Epidermal melanocyte (primary cell): ENCODE data around the gene SCN8A.

Experiments
- DNase-seq: peaks from one replicate; pipeline ENCODE4 v3.0.0; 2011; ENCODE audit warnings: low spot score; ENCODE audit not compliant: insufficient read length

Gene SCN8A

DNA sequence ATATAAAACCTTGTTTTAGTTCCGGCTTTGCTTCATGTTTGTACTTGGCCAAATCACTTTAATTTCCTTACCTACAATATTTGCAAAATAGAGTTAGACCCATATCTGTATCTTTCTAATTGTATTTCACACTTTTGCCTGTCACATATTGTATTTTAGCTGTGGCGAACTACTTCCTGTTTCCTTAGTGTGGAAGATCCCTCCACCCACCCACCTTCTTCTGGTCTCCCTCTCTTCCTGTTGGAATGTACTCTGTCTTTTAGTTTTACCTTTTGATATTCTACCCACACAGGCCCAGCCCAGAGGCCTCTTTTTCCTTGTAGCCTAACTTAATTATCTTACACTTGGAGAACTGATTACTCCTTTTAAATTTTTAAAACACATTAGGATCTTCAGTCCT lies 78.2 kb downstream of the SCN8A start:
- DNase-seq, result no peak

- no peak for DNase-seq
These were observed 79.0 kb downstream of the SCN8A start for GRCh38 chr12:51669996-51670395.

GRCh38 chr12:51672334-51672733 lies 81.3 kb downstream of the SCN8A start:
- DNase-seq, result no peak

- DNase-seq, result no peak
These were observed 84.2 kb downstream of the SCN8A start for GRCh38 chr12:51675071-51675803.

- DNase-seq, result no peak
These were observed 85.8 kb downstream of the SCN8A start for GRCh38 chr12:51676875-51677274.

GRCh38 chr12:51677284-51677968 lies 86.4 kb downstream of the SCN8A start:
- peak; percentile 29 for DNase-seq

DNA sequence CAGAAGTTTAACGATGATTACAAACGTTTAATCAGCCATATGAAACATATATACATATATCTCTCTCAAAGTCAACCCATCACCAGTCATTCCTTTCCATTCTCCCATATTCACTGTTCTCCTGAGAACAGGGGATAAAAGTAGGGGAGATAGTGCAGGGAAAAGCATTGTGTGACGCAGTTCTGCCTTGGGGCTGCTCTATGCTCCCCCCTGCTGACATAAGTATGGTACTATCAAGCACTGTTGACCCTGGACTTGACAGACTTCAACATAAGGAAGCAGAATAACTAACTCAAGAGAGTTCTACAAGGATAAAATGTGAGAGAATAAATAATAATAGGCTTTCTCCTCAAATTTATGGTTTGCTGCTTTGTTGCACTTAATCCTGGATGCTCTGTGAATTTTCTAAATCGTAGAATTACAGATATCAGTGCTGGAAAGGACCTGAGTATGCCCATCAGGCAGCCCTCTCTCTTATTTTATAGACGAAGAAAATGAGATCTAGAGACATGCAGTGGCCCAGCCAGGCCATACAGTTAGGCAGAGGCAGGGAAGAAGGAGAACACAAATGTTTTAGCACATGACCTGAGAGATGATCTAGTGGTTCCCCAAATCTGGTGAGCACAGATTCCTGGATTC lies 87.2 kb downstream of the SCN8A start:
- DNase-seq, result peak; percentile 39

- no peak for DNase-seq
These were observed 91.9 kb downstream of the SCN8A start for GRCh38 chr12:51682981-51683380.

DNA sequence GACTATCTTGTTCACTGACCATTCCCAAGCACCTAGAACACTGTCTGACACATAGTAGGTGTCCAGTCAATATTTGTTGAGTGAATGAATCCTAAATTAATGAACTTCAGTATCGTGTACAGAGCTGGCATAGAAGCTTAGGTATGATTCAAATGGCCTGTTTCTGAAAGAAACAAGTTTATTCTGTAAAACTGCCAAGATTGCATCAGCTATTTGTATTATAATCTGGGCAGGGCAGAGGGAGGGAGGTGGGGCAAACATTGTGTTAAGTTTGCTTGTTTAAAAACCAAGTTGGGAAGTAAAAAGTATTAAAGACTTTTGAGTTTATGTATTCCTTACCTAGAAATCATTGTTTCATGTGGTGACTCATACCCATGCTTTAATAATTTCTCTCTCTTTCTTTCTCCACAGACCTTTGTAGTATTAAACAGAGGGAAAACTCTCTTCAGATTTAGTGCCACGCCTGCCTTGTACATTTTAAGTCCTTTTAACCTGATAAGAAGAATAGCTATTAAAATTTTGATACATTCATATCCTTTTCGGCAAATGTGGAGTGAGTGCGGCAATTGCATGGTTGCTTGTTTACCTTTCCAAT lies 92.8 kb downstream of the SCN8A start:
- no peak for DNase-seq

DNA sequence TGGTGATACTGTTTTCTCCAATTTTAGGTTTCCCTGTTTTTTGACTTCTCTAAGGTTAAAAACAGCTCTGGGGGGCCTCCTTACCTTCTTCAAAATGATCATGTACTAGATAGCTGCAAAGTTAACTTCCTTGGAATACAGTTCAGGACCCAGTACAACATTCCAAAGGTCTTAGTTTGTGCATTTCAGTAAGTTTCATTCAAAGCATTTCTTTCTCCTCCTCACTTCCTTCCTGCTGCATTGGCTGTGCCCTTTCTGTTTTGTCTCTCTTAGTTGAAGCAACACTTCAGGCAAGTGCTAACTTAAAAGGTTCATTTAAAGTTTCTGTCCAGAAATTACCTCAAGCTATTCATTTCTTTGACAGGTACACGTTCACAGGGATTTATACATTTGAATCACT lies 95.7 kb downstream of the SCN8A start:
- DNase-seq, result no peak

- no peak for DNase-seq
These were observed 96.1 kb downstream of the SCN8A start for GRCh38 chr12:51687177-51687576.

GRCh38 chr12:51687614-51688013 lies 96.6 kb downstream of the SCN8A start:
- no peak for DNase-seq

DNA sequence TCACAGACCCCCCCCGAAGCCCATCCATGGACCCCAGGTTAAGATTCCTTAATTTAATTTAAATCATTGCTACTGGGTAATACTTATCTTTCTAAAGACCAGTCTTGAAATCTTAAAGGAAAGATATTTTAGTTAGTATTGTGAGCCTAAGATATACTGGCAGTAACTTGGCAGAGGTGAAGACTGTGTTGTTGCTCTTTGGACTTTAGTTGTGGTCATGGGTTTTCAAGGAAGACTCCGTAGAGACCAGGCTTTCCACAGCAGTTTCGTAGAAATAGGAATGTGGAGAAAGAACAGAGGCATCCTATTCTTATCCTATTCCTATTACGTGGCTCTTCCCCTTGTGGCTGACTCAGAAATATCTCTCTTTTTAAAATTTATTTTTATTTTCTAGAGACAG lies 99.0 kb downstream of the SCN8A start:
- DNase-seq, result no peak

DNA sequence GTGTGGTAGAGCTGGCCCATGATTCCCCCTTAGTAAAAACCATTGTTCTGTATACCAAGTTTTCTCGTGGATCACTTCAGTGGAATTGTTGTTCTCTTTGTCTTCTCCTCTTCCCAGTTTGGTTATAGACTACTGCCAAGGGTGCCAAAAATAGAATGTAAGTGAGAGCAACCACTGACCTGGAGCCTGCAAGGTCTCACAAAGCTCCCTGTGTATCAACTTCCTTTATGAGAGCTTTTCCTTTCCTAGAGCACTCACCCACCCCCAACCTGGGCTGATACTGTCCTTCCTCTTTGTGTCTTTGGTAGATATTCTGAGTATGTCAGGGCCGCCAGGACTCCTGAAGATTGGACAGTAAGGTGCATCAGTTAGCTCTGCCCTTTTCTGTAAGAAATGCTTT lies 101.0 kb downstream of the SCN8A start:
- DNase-seq, result no peak

DNA sequence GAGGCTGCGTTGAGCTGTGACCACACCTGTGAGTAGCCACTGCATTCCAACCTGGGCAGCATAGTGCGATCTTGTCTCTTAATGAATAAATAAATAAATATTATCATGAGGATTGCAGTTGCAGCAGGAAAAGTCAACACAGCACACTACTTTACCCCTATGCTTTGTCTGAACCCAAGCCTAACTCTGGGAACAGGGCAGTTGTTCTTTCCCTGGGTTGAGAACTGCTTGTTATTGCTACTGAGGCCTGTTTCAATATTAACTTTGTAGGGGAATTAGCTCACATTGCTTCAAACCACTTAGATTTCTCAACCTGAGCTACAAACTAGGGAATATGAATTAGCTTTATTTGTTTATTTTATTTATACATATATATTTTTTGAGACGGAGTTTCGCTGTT lies 102.5 kb downstream of the SCN8A start:
- no peak for DNase-seq

DNA sequence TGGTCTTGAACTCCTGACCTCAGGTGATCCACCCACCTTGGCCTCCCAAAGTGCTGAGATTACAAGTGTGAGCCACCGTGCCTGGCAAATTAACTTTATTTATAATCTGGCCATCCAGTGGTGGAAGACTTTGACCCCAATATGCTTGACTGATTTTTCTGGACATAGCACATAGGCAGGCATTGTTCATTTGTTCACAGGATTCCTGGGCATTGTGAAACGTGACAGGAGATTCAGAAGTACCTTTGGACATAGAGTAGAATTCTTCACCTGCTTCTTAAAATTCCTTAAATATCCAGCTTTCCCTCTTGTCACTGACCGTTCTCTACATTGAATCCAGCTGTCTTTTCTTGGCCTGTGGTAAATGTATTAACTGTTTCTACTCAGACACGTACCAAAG lies 103.1 kb downstream of the SCN8A start:
- DNase-seq, result no peak

GRCh38 chr12:51695241-51696010 lies 104.4 kb downstream of the SCN8A start:
- DNase-seq, result no peak

- DNase-seq, result no peak
These were observed 108.2 kb downstream of the SCN8A start for GRCh38 chr12:51699219-51699618.

DNA sequence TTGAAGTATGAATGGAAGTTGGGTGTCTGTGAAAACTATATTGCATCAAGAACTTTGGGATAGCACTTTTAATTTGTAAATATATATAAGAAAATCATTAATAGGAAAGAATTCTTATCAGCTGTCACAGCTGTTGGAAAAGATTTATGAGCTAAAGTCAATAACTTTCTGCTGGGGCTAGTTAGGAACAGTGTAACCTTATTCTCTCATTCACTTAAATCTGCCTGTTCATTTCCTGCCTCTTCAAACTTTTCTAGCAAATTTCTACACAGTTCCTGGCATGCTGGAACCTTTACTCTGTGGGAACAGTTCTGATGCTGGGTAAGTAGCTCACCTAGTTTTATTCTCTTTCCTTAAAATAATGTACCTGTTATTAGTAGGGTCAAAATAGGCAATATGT lies 109.9 kb downstream of the SCN8A start:
- DNase-seq, result no peak

- DNase-seq, result no peak
These were observed 111.6 kb downstream of the SCN8A start for GRCh38 chr12:51702587-51702986.

DNA sequence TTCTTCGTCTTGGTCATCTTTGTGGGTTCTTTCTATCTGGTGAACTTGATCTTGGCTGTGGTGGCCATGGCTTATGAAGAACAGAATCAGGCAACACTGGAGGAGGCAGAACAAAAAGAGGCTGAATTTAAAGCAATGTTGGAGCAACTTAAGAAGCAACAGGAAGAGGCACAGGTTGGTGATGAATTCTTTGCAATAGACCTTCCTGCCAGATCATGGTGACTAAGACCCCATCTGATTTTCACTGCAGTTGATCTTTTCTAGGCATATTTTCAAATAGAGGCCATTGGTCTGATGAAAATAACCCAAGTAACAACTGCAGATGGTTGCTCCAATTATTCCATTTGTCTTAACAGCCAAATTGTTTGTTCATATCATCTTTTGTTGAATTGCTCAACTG lies 114.4 kb downstream of the SCN8A start:
- no peak for DNase-seq

DNA sequence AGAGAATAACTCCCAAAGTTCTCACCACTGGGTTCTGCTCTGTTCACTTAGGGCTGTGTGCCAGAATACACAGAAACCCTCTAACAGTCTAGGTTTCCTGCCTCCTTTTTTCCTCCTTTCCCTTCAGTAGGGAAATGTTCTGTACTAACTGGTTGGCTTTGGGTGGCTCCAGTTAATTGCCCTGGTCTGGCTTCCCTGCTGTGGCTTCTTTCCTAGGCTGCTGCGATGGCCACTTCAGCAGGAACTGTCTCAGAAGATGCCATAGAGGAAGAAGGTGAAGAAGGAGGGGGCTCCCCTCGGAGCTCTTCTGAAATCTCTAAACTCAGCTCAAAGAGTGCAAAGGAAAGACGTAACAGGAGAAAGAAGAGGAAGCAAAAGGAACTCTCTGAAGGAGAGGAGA lies 115.2 kb downstream of the SCN8A start:
- no peak for DNase-seq
